Activated CD4-positive, alpha-beta memory T cell treated with anti-CD3 and anti-CD28 coated beads, Interleukin-2, amount 10 ng/mL, durations not matched to agents 7 days and 5 days (primary cell): Measurements from ENCODE around the gene RBFOX2. TPM values are rescaled to one million over a fixed set of nuclear protein-coding genes. Genes with fewer than 3 reads are reported as not detected.

Experiments used
- CTCF ChIA-PET: fragments of 350-600 bp; sonication (Branson Sonifier 250); formaldehyde crosslinking; loops from one replicate; lab custom pipeline; 2021; ENCODE audit warnings: antibody characterized with exemption, inconsistent platforms; lab: Charles Lee
- POLR2A ChIA-PET: fragments of 350-600 bp; sonication (Branson Sonifier 250); formaldehyde crosslinking; loops from one replicate; lab custom pipeline; 2021; ENCODE audit warnings: antibody characterized with exemption; lab: Charles Lee
- DNase-seq: peaks from one replicate; pipeline ENCODE4 v3.0.0-alpha.2; 2020
- H3K27ac Mint-ChIP-seq: one replicate; pipeline ENCODE4 v1.8.0; 2021; ENCODE audit warnings: mild to moderate bottlenecking, mixed read lengths
- H3K27me3 Mint-ChIP-seq: one replicate; pipeline ENCODE4 v1.8.0; 2021; ENCODE audit warnings: mixed read lengths
- H3K36me3 Mint-ChIP-seq: one replicate; pipeline ENCODE4 v1.8.0; 2021; ENCODE audit warnings: low read depth, mixed read lengths
- H3K4me1 Mint-ChIP-seq: one replicate; pipeline ENCODE4 v1.8.0; 2021; ENCODE audit warnings: mixed read lengths
- H3K4me3 Mint-ChIP-seq: one replicate; pipeline ENCODE4 v1.8.0; 2021; ENCODE audit warnings: mild to moderate bottlenecking, mixed read lengths
- H3K9me3 Mint-ChIP-seq: one replicate; pipeline ENCODE4 v1.8.0; 2021; ENCODE audit warnings: mixed read lengths
- total RNA-seq, 2 experiments: library from RNA; stranded (reverse); gene quantifications; one replicate each; pipeline ENCODE4 v1.2.3, GENCODE V29; 2021

RBFOX2 gene
- total RNA-seq, 2 experiments from 2014 or later = 0.83 to 1.4 TPM

DNA sequence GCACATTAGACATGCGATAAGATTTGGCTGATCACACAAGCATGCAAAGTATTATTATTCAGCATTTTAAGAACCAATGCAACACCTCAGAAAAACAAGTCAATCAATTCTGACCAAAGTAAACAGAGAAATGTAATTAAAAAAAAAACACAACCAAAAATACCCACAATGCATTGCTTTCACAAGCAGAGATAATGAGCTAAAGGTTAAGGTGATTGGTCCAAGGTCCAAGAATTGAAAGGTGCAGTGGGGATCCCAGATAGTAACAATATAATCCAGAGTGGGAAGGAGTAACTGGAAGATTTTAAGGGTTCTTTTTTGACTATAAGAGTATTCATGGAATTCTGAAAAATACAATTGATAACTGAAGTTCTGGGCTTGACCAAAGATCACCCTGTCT, 271.9 kb downstream of the RBFOX2 start:
- H3K4me1 Mint-ChIP-seq = peaks cover 7% of the 10 kb centered on the region
- ChIA-PET POLR2A (interaction anchor here (1.0 kb wide), 1 partner anchor 8 kb away, joined by 3 read pairs; no protein-coding TSS in a partner anchor), CTCF (interaction anchor here (1.2 kb wide), 1 partner anchor 130 kb away, joined by 4 read pairs; no protein-coding TSS in a partner anchor)
- no peaks in the 10 kb centered on the region for H3K9me3 Mint-ChIP-seq
- H3K27me3 Mint-ChIP-seq = no peaks in the 10 kb centered on the region
- H3K27ac Mint-ChIP-seq = no peak overlapping the region
- no peaks in the 10 kb centered on the region for H3K36me3 Mint-ChIP-seq
- H3K4me3 Mint-ChIP-seq = no peak overlapping the region
- DNase-seq = no peak

- H3K27ac Mint-ChIP-seq = no peak overlapping the region
- ChIA-PET POLR2A (no interaction called here), CTCF (no interaction called here)
- H3K27me3 Mint-ChIP-seq = no peaks in the 10 kb centered on the region
- H3K9me3 Mint-ChIP-seq = no peaks in the 10 kb centered on the region
- peaks cover 7% of the 10 kb centered on the region for H3K4me1 Mint-ChIP-seq
- H3K4me3 Mint-ChIP-seq = no peak overlapping the region
- DNase-seq = no peak
- H3K36me3 Mint-ChIP-seq = no peaks in the 10 kb centered on the region
Observed at GRCh38 chr22:35754761-35755160, 273.9 kb downstream of the RBFOX2 start.

GRCh38 chr22:35752863-35753189, 275.8 kb downstream of the RBFOX2 start:
- H3K4me1 Mint-ChIP-seq = peaks cover 7% of the 10 kb centered on the region
- no peak for DNase-seq
- POLR2A ChIA-PET = no interaction called here
- no peaks in the 10 kb centered on the region for H3K27me3 Mint-ChIP-seq
- H3K36me3 Mint-ChIP-seq = no peaks in the 10 kb centered on the region
- no peak overlapping the region for H3K27ac Mint-ChIP-seq
- CTCF ChIA-PET = interaction anchor here (0.7 kb wide), 1 partner anchor 378 kb away, joined by 4 read pairs; no protein-coding TSS in a partner anchor
- no peaks in the 10 kb centered on the region for H3K9me3 Mint-ChIP-seq
- no peak overlapping the region for H3K4me3 Mint-ChIP-seq

- DNase-seq = no peak
- CTCF ChIA-PET = no interaction called here
- Mint-ChIP-seq H3K4me1 (peaks cover 7% of the 10 kb centered on the region), H3K27me3 (no peaks in the 10 kb centered on the region), H3K27ac (no peak overlapping the region), H3K9me3 (no peaks in the 10 kb centered on the region), H3K4me3 (no peak overlapping the region), H3K36me3 (no peaks in the 10 kb centered on the region)
- POLR2A ChIA-PET = no interaction called here
Observed at GRCh38 chr22:35752006-35752862, 276.4 kb downstream of the RBFOX2 start.

GRCh38 chr22:35749808-35750207, 278.8 kb downstream of the RBFOX2 start:
- Mint-ChIP-seq H3K4me3 (no peak overlapping the region), H3K9me3 (no peaks in the 10 kb centered on the region), H3K27me3 (no peaks in the 10 kb centered on the region), H3K27ac (no peak overlapping the region), H3K4me1 (peaks cover 4% of the 10 kb centered on the region), H3K36me3 (no peaks in the 10 kb centered on the region)
- no peak for DNase-seq
- ChIA-PET CTCF (no interaction called here), POLR2A (no interaction called here)

DNA sequence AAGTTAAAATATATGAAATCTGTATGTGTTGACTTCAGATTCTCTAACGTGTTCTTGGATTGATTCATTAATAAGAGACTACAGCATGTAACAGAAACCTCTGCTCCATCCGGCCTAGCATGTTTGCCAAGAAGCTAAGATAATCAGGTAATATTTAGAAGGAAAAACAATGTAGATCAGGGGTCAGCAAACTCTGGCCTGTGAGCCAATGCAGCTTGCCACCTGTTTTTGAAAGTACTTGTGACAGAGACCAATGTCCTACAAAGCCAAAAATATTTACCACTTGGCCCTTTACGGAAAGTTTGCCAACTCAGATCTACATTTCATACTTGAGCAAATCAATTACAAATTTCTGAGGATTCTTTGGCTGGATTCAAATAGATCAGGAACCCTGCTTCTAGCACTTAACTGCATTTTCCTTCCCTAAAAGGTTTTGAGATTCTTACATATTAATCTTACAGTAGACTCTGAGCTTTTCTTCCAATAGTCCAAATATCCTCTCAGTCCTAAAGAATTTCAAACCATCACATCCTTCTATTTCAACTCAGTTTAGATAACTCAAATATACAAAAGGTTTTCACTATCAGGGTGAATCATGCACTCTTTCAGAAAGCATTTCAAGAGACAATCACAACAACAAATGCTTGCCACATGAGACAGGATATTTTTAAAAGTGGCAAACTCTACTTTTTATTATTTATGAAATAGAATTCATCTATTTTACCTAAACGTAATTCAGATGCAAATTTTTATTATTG, 281.5 kb downstream of the RBFOX2 start:
- Mint-ChIP-seq H3K27ac (no peak overlapping the region), H3K9me3 (no peaks in the 10 kb centered on the region), H3K4me3 (no peak overlapping the region), H3K27me3 (no peaks in the 10 kb centered on the region), H3K4me1 (no peaks in the 10 kb centered on the region), H3K36me3 (no peaks in the 10 kb centered on the region)
- ChIA-PET POLR2A (no interaction called here), CTCF (no interaction called here)
- DNase-seq = no peak

- no peaks in the 10 kb centered on the region for H3K4me1 Mint-ChIP-seq
- H3K9me3 Mint-ChIP-seq = no peaks in the 10 kb centered on the region
- no peak overlapping the region for H3K4me3 Mint-ChIP-seq
- H3K27ac Mint-ChIP-seq = no peak overlapping the region
- no peak for DNase-seq
- H3K27me3 Mint-ChIP-seq = no peaks in the 10 kb centered on the region
- H3K36me3 Mint-ChIP-seq = no peaks in the 10 kb centered on the region
- CTCF ChIA-PET = no interaction called here
- POLR2A ChIA-PET = no interaction called here
Observed at GRCh38 chr22:35746248-35746647, 282.4 kb downstream of the RBFOX2 start.

GRCh38 chr22:35743326-35743860, 285.2 kb downstream of the RBFOX2 start:
- H3K27me3 Mint-ChIP-seq = no peaks in the 10 kb centered on the region
- CTCF ChIA-PET = no interaction called here

GRCh38 chr22:35742342-35743100, 286.1 kb downstream of the RBFOX2 start:
- Mint-ChIP-seq H3K27ac (no peak overlapping the region), H3K27me3 (no peaks in the 10 kb centered on the region), H3K4me1 (no peaks in the 10 kb centered on the region), H3K36me3 (no peaks in the 10 kb centered on the region), H3K9me3 (no peaks in the 10 kb centered on the region), H3K4me3 (no peak overlapping the region)
- POLR2A ChIA-PET = no interaction called here
- CTCF ChIA-PET = no interaction called here
- no peak for DNase-seq

More at GRCh38 chr22:35743326-35743860, 285.2 kb downstream of the RBFOX2 start:
- no peak overlapping the region for H3K27ac Mint-ChIP-seq
- no peak for DNase-seq
- H3K4me3 Mint-ChIP-seq = no peak overlapping the region
- H3K9me3 Mint-ChIP-seq = no peaks in the 10 kb centered on the region
- H3K4me1 Mint-ChIP-seq = no peaks in the 10 kb centered on the region
- H3K36me3 Mint-ChIP-seq = no peaks in the 10 kb centered on the region
- POLR2A ChIA-PET = no interaction called here

- Mint-ChIP-seq H3K27ac (no peak overlapping the region), H3K4me1 (no peaks in the 10 kb centered on the region), H3K4me3 (no peak overlapping the region), H3K9me3 (no peaks in the 10 kb centered on the region), H3K36me3 (no peaks in the 10 kb centered on the region), H3K27me3 (no peaks in the 10 kb centered on the region)
- ChIA-PET POLR2A (no interaction called here), CTCF (no interaction called here)
- DNase-seq = no peak
Observed at GRCh38 chr22:35740616-35741015, 288.0 kb downstream of the RBFOX2 start.

DNA sequence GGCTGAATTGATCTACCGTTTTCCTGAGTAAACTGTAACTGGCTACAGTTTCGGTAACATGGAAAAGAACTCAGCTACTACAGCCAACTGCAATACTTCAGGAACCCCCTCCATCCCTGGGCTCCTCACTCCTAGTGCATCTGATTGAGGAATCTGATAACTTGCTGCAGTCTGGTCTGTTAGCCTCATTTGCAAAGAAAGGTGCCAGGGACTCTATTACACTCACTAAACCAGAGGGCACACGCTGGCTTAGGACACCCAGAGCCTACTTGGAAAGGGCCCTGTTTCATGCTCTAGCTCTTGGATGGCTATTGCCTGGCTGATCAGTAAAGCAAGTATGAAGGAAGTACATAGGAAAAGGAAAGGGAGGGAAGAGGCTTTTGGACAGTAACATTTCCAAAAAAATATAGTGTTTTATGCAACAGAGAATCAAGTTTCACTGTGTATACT, 288.7 kb downstream of the RBFOX2 start:
- no peak overlapping the region for H3K27ac Mint-ChIP-seq
- H3K27me3 Mint-ChIP-seq = no peaks in the 10 kb centered on the region
- DNase-seq = no peak
- no peaks in the 10 kb centered on the region for H3K36me3 Mint-ChIP-seq
- H3K4me1 Mint-ChIP-seq = no peaks in the 10 kb centered on the region
- no peaks in the 10 kb centered on the region for H3K9me3 Mint-ChIP-seq
- CTCF ChIA-PET = no interaction called here
- POLR2A ChIA-PET = no interaction called here
- H3K4me3 Mint-ChIP-seq = no peak overlapping the region

GRCh38 chr22:35739076-35739930, 289.3 kb downstream of the RBFOX2 start:
- Mint-ChIP-seq H3K4me3 (no peak overlapping the region), H3K9me3 (no peaks in the 10 kb centered on the region), H3K27me3 (no peaks in the 10 kb centered on the region), H3K36me3 (no peaks in the 10 kb centered on the region), H3K4me1 (no peaks in the 10 kb centered on the region), H3K27ac (no peak overlapping the region)
- ChIA-PET POLR2A (no interaction called here), CTCF (no interaction called here)
- DNase-seq = no peak
